Smooth muscle cell (in vitro differentiated cells): ENCODE results near the gene CILP2. TPM values are rescaled to one million over a fixed set of nuclear protein-coding genes. Genes with fewer than 3 reads are reported as not detected.

Experiments used
- DNase-seq: peaks from one replicate; lab custom pipeline; 2025; ENCODE audit not compliant: unreplicated experiment; lab: John Stamatoyannopoulos, UW
- H2AFZ ChIP-seq: fragments of 200-600 bp; sonication (generic); 2 replicates; pipeline ENCODE4 v1.6.0; 2016; ENCODE audit warnings: antibody characterized with exemption, low read depth, mild to moderate bottlenecking
- H3F3A ChIP-seq: fragments of 200-600 bp; sonication (generic); 2 replicates; pipeline ENCODE4 v1.6.0; 2017; ENCODE audit warnings: antibody characterized with exemption, low read depth
- H3K27ac ChIP-seq: fragments of 200-600 bp; sonication (generic); 2 replicates; pipeline ENCODE4 v1.5.1; 2016; ENCODE audit warnings: low read depth, mild to moderate bottlenecking
- H3K27me3 ChIP-seq: fragments of 200-600 bp; sonication (generic); 2 replicates; pipeline ENCODE4 v1.6.1; 2016; ENCODE audit warnings: low read depth, mild to moderate bottlenecking
- H3K36me3 ChIP-seq: fragments of 200-600 bp; sonication (generic); 2 replicates; pipeline ENCODE4 v1.5.1; 2016; ENCODE audit warnings: low read depth
- H3K4me1 ChIP-seq: fragments of 200-600 bp; sonication (generic); 2 replicates; pipeline ENCODE4 v1.5.1; 2016; ENCODE audit warnings: low read depth
- H3K4me2 ChIP-seq: fragments of 200-600 bp; sonication (generic); 2 replicates; pipeline ENCODE4 v1.6.0; 2016; ENCODE audit warnings: mild to moderate bottlenecking
- H3K4me3 ChIP-seq: fragments of 200-600 bp; sonication (generic); 2 replicates; pipeline ENCODE4 v1.5.1; 2016; ENCODE audit warnings: mild to moderate bottlenecking
- H3K79me2 ChIP-seq: fragments of 200-600 bp; sonication (generic); 2 replicates; pipeline ENCODE4 v1.6.0; 2016; ENCODE audit warnings: low read depth, mild to moderate bottlenecking
- H3K9ac ChIP-seq: fragments of 200-600 bp; sonication (generic); 2 replicates; pipeline ENCODE4 v1.6.0; 2016; ENCODE audit warnings: low read depth
- H3K9me3 ChIP-seq: fragments of 200-600 bp; sonication (generic); replicated peaks from 2 replicates; pipeline ENCODE4 v1.5.1; 2016; ENCODE audit warnings: low read depth
- H4K20me1 ChIP-seq: fragments of 200-600 bp; sonication (generic); 2 replicates; pipeline ENCODE4 v1.6.0; 2016; ENCODE audit warnings: low read depth
- WGBS: methylation state at CpG from one replicate; pipeline ENCODE4 v1.1.7; 2016; ENCODE audit warnings: low lambda C conversion rate; 5-methylcytosine and 5-hydroxymethylcytosine counted together
- polyA plus RNA-seq: library from polyadenylated mRNA; unstranded; fragments of >200 nt; fragmentation: Nextera tagmentation; extraction: Ambion mirVana; gene quantifications from 2 replicates; pipeline ENCODE4 v1.2.1, GENCODE V29; 2016
- total RNA-seq: library from RNA; depleted of rRNA; stranded (reverse); fragments of >200 nt; gene quantifications from 2 replicates; pipeline ENCODE4 v1.2.3, GENCODE V29; 2014
- TF ChIP-seq, protein P1 (sequence below): fragments of 200-600 bp; sonication (generic); IDR thresholded peaks from 2 replicates; pipeline ENCODE4 v1.5.1; 2017; ENCODE audit warnings: borderline replicate concordance, mild to moderate bottlenecking, antibody characterized with exemption; ENCODE audit not compliant: insufficient read depth, poor library complexity, severe bottlenecking

Gene CILP2
- total and polyA plus RNA-seq, 2 experiments from 2014 or later = 27.2 to 95.0 TPM

DNA sequence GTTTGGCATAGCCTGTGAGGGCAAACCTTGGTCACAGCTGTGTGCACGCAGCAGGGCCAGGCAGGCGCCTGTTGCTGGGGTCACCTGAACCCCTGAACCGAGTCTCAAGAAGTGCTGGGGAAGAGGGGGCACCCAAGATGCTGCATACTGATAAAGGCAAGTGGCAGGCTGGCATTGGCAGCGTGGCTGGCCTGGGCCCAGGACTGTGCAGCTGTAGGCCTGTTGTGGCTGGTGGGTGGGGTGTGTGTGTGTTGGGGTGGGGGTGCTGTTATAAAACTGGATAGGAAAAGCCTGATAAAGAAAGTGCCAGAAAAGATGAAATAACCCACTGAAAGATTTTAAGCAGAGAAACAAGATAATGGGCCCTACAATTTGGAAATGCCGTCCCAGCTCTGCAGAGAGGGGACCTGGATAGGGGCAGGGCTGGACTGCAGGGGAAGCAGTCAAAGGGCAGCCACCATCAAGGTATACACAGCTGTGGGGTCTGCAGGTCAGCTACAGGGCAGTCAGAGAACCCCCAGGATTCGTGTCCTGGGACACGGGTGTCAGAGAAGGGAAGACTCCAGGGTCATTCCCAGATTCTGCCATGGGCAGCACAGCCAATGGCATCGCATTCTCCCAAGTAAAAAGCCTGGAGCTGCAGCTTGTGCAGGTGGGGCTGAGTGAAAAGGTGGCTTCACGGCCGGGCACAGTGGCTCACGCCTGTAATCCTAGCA is 33.2 kb downstream of the CILP2 start:
- no peak overlapping the region for H3K4me2 ChIP-seq
- H3K4me3 ChIP-seq = no peak overlapping the region
- no peaks in the 10 kb centered on the region for H4K20me1 ChIP-seq
- no peaks in the 10 kb centered on the region for H3K79me2 ChIP-seq
- H3K9me3 ChIP-seq = no peaks in the 10 kb centered on the region
- TF ChIP-seq, protein P1, sequence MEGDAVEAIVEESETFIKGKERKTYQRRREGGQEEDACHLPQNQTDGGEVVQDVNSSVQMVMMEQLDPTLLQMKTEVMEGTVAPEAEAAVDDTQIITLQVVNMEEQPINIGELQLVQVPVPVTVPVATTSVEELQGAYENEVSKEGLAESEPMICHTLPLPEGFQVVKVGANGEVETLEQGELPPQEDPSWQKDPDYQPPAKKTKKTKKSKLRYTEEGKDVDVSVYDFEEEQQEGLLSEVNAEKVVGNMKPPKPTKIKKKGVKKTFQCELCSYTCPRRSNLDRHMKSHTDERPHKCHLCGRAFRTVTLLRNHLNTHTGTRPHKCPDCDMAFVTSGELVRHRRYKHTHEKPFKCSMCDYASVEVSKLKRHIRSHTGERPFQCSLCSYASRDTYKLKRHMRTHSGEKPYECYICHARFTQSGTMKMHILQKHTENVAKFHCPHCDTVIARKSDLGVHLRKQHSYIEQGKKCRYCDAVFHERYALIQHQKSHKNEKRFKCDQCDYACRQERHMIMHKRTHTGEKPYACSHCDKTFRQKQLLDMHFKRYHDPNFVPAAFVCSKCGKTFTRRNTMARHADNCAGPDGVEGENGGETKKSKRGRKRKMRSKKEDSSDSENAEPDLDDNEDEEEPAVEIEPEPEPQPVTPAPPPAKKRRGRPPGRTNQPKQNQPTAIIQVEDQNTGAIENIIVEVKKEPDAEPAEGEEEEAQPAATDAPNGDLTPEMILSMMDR = no peak
- no peaks in the 10 kb centered on the region for H3K36me3 ChIP-seq
- H2AFZ ChIP-seq = no peak overlapping the region
- no peak overlapping the region for H3K9ac ChIP-seq
- WGBS = 94% methylated on average over 11 of the region's 11 CpGs
- no peaks in the 10 kb centered on the region for H3F3A ChIP-seq
- H3K4me1 ChIP-seq = no peaks in the 10 kb centered on the region
- DNase-seq = no peak
- H3K27me3 ChIP-seq = no peaks in the 10 kb centered on the region
- no peak overlapping the region for H3K27ac ChIP-seq

DNA sequence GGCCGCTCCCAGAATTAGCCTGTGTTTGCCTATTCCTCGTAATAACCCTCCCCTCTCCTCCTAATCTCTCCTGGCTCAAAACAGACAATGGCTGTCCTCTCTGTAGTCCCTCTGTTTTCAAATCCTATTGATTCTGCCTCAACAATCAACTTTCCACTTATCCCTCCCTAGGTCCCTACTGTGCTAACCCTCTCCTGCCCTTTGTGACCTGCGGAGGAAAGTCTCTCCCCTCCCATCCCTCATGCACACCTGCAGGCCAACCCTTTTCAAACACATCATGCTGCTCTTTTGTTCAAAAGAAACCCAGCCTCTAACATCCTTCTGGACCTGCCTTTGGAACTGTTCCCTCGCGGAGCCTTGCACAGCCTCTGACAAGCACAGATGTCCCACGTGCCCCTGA is 37.3 kb downstream of the CILP2 start:
- DNase-seq = no peak
- H3K9ac ChIP-seq = no peak overlapping the region
- H4K20me1 ChIP-seq = no peaks in the 10 kb centered on the region
- H2AFZ ChIP-seq = no peak overlapping the region
- H3K4me3 ChIP-seq = no peak overlapping the region
- H3F3A ChIP-seq = no peaks in the 10 kb centered on the region
- no peak overlapping the region for H3K27ac ChIP-seq
- H3K27me3 ChIP-seq = no peaks in the 10 kb centered on the region
- H3K9me3 ChIP-seq = no peaks in the 10 kb centered on the region
- H3K4me2 ChIP-seq = no peak overlapping the region
- no peaks in the 10 kb centered on the region for H3K79me2 ChIP-seq
- H3K36me3 ChIP-seq = no peaks in the 10 kb centered on the region
- no peaks in the 10 kb centered on the region for H3K4me1 ChIP-seq
- TF ChIP-seq, protein P1 = no peak
- WGBS = 80% methylated on average over 6 of the region's 6 CpGs

DNA sequence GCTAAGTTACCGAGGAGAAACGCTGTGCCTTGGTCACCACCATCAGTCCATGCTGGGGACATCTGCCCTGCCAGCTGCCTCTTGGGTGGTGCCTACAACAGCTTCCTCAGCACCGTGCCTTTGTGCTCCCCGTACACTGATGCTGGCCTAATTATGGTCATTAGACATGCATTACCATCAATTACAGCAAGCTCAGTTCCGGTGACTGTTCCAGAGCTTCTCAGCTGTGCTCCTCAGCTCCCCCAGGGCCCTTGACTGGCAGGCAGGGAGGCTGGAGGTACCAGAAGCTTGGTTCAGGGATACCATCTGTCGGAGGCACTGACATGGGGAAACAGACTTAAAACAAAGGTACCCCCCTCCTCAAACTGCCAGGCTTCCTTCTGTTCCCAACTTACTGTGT is 40.2 kb downstream of the CILP2 start:
- DNase-seq = no peak
- H3K9me3 ChIP-seq = no peaks in the 10 kb centered on the region
- H3K9ac ChIP-seq = no peak overlapping the region
- H3K27me3 ChIP-seq = no peaks in the 10 kb centered on the region
- H2AFZ ChIP-seq = no peak overlapping the region
- no peak overlapping the region for H3K27ac ChIP-seq
- no peaks in the 10 kb centered on the region for H3K79me2 ChIP-seq
- no peaks in the 10 kb centered on the region for H3K4me1 ChIP-seq
- H3K4me3 ChIP-seq = no peak overlapping the region
- TF ChIP-seq, protein P1 = no peak
- H3F3A ChIP-seq = no peaks in the 10 kb centered on the region
- H4K20me1 ChIP-seq = no peaks in the 10 kb centered on the region
- H3K36me3 ChIP-seq = no peaks in the 10 kb centered on the region
- no peak overlapping the region for H3K4me2 ChIP-seq
- WGBS = 91% methylated on average over 6 of the region's 6 CpGs
